Stimulated activated naive CD8-positive, alpha-beta T cell treated with anti-CD3 and anti-CD28 coated beads, Interleukin-15, amount 100 ng/mL, for 72 hours (primary cell): ENCODE measurements around the gene GALNT2.

Source experiments
- ATAC-seq: fragments of 150-1000 bp; cut with Tn5 transposase; 2 replicates; pipeline ENCODE4 v1.10.0; 2021; ENCODE audit warnings: mild to moderate bottlenecking, moderate library complexity
- DNase-seq, 2 donors: peaks; one replicate each; pipeline ENCODE4 v3.0.0; 2021 to 2022
- H3K27ac Mint-ChIP-seq, 2 donors: one replicate each; pipeline ENCODE4 v1.8.0; 2022; ENCODE audit warnings: mild to moderate bottlenecking in 2 of 2, mixed read lengths in 2 of 2, moderate library complexity in 2 of 2
- H3K27me3 Mint-ChIP-seq: one replicate; pipeline ENCODE4 v1.8.0; 2022; ENCODE audit warnings: mixed read lengths
- H3K4me1 Mint-ChIP-seq: one replicate; pipeline ENCODE4 v1.8.0; 2022; ENCODE audit warnings: mild to moderate bottlenecking, mixed read lengths
- H3K4me3 Mint-ChIP-seq, 2 donors: one replicate each; pipeline ENCODE4 v1.8.0; 2022; ENCODE audit warnings: mild to moderate bottlenecking in 2 of 2, mixed read lengths in 2 of 2, moderate library complexity in 1 of 2
- H3K9me3 Mint-ChIP-seq, 2 donors: one replicate each; pipeline ENCODE4 v1.8.0; 2022; ENCODE audit warnings: mixed read lengths in 2 of 2

The GALNT2 gene

DNA sequence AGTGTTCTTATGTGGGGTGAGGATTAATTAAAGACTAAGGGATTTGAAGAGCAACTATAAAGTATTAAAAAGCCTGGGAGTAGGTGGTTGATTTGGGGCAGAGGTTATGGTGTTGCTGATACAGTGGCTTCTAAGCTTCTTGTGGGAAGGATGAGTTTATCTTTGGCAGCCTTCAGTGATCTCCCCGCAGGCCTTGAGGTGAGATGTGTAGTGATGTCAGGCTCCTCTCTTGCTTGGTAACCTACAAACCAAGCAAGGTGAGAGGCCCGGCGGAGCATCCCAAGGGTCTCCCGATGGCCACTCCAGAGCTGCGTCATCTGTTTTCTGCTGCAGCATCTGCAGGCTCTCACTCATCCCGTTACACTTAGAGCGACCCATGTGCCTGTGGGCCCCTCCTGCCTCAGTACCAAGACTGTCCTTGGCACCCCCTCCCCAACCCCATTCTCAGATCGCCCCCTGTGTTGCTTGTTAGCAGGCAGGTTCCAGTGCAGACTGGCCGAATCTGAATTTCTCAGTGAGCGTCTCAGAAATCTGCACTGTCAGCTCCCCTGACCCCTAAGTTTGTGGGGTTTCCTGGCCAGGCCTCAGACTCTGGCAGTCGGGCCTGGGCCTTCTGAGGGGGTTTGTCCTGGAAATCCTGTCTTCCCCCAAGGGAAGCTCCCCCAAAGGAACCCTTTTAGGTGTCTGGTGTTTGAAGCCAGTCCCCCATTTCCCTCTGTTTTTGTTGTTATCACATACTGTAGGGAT lies 77.9 kb downstream of the GALNT2 start:
- Mint-ChIP-seq H3K4me3 (no peak overlapping the region), H3K27ac (peak overlapping the region in 1 of 2 donors; percentile 72), H3K4me1 (peaks cover 98% of the 10 kb centered on the region), H3K9me3 (no peaks in the 10 kb centered on the region), H3K27me3 (no peaks in the 10 kb centered on the region)
- no peak for DNase-seq
- ATAC-seq, result no peak

DNA sequence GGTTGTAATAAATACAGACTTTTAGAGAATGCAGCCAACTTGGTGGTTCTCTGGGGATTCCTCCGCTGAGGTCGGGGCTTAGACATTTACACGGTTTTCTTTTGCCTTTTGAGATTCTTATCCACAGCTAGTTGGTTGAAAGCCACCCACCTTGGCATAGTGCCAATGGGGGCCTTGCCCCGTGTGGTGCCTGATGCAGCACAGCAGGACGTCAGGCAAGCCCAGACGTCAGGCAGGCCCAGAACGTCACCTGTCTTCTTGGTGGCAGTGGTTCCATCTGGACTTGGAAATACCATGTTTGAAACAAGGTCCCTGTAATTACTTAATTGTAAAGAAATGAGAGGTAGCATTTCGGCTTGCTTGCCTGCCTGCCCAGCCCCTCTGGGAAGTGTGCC lies 78.5 kb downstream of the GALNT2 start:
- peaks cover 98% of the 10 kb centered on the region for H3K4me1 Mint-ChIP-seq
- no peak overlapping the region for H3K27ac Mint-ChIP-seq
- H3K9me3 Mint-ChIP-seq, result no peaks in the 10 kb centered on the region
- ATAC-seq (no peak), DNase-seq (no peak)
- no peak overlapping the region for H3K4me3 Mint-ChIP-seq
- H3K27me3 Mint-ChIP-seq, result no peaks in the 10 kb centered on the region

GRCh38 chr1:230145953-230146476 lies 79.0 kb downstream of the GALNT2 start:
- no peak overlapping the region for H3K4me3 Mint-ChIP-seq

GRCh38 chr1:230146709-230147108 lies 79.7 kb downstream of the GALNT2 start:
- DNase-seq (no peak), ATAC-seq (no peak)
- Mint-ChIP-seq H3K27ac (peak overlapping the region in 1 of 2 donors; percentile 19), H3K4me3 (no peak overlapping the region), H3K4me1 (peaks cover 97% of the 10 kb centered on the region), H3K9me3 (no peaks in the 10 kb centered on the region), H3K27me3 (no peaks in the 10 kb centered on the region)

More at GRCh38 chr1:230145953-230146476, 79.0 kb downstream of the GALNT2 start:
- no peak for DNase-seq
- Mint-ChIP-seq H3K27me3 (no peaks in the 10 kb centered on the region), H3K9me3 (no peaks in the 10 kb centered on the region), H3K4me1 (peaks cover 98% of the 10 kb centered on the region), H3K27ac (peak overlapping the region in 1 of 2 donors; percentile 81)
- no peak for ATAC-seq

DNA sequence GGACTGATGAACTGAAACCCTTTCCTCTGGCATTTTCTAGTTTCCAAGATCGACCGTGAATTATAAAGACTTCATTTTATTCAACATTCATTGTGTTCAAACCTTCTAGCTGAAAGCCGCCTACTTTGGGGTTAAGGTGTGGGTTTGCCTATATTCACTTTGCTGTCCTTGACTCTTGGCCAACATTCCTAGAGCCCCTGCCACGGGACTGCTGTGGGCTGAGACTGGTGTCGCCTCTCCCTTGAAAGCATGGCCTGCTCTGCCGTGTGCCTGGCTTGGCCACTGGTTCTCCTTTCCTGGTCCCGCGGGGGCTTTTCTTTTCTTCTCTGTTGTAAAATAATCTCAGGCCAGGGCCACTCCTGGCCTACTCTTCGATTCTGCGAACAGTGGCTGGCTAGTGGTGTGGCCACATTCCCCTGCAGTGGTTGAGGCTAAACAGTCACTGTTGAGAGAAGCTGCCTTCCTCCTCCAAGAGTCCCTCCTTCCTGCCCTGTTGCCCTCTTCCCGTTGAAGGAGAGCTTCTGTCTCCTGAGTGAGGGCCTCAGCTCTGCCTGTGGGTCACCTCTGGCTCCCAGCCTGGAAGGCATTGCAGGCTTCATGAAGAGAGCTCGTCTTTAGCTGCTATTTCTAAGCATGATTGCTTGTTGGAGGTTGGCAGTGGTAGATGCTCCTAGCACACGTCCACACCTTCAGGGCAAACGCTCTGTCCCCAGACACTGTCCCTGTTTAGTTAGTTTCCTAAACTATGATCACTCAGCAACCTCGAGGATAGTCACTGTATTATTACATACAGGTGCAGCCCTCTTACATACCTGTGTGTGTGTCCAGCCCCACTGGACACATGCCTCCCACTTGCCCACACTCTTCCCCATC lies 80.5 kb downstream of the GALNT2 start:
- Mint-ChIP-seq H3K27ac (peak overlapping the region; percentile 23 to 62), H3K4me1 (peaks cover 91% of the 10 kb centered on the region), H3K4me3 (no peak overlapping the region), H3K9me3 (no peaks in the 10 kb centered on the region), H3K27me3 (no peaks in the 10 kb centered on the region)
- DNase-seq (no peak), ATAC-seq (no peak)

- Mint-ChIP-seq H3K4me1 (peaks cover 87% of the 10 kb centered on the region), H3K27ac (no peak overlapping the region), H3K27me3 (no peaks in the 10 kb centered on the region), H3K9me3 (no peaks in the 10 kb centered on the region), H3K4me3 (no peak overlapping the region)
- ATAC-seq (no peak), DNase-seq (no peak)
Measured at GRCh38 chr1:230148126-230148652, 81.2 kb downstream of the GALNT2 start.

DNA sequence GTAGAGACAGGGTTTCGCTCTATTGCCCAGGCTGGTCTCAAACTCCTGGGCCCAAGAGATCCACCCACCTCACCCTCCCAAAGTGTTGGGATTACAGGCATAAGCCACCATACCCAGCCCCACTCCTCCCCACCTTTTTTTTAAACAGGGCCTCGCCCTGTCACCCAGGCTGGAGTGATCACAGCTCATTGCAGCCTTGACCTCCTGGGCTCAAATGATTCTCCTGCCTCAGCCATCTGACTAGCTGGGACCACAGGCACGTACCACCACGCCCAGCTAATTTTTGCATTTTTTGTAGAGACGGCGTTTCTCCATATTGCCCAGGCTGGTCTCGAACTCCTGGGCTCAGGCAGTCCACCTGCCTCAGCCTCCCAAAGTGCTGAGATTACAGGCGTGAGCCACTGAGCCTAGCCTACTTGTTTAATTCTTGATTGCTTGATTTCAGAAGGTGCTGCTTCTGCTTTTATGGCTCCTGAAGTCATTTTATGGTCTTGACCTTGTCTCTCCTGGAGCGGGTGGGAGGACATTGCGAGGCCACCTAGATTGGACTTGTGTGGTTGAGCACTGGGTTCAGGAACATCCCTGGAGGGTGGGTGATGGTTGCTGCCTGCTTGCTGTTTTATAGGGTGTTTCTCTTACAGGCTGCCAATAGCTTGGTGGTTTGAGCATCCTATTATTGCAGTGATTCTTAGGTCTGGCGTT lies 81.9 kb downstream of the GALNT2 start:
- Mint-ChIP-seq H3K27ac (no peak overlapping the region), H3K4me3 (no peak overlapping the region)
- no peak for DNase-seq

GRCh38 chr1:230149751-230150584 lies 82.9 kb downstream of the GALNT2 start:
- H3K4me3 Mint-ChIP-seq, result peak overlapping the region; percentile 29 to 60

More for the DNA sequence above, 81.9 kb downstream of the GALNT2 start:
- H3K27me3 Mint-ChIP-seq, result no peaks in the 10 kb centered on the region
- no peak for ATAC-seq
- H3K9me3 Mint-ChIP-seq, result no peaks in the 10 kb centered on the region
- peaks cover 87% of the 10 kb centered on the region for H3K4me1 Mint-ChIP-seq

DNA sequence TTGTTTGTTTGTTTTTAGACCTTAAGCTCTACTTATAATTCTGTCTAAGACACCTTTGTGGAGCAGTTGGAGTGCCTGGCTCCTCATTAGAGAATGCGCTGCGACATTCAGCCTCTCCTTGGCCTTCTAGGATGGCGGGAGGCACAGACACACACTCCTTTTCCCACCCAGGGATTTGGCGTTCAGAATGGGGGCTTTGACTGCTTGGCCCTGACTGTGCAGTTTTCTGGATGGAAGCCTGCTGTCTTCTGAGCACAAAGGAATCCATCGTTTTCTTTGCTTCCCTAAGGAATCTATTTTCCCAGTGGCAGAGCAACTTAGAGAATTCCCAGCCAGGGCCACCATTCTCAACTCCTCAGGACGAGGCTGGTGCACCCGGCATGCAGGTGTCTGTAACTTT lies 83.6 kb downstream of the GALNT2 start:
- H3K4me1 Mint-ChIP-seq, result peaks cover 76% of the 10 kb centered on the region
- peak overlapping the region in 1 of 2 donors; percentile 60 for H3K4me3 Mint-ChIP-seq
- H3K27ac Mint-ChIP-seq, result no peak overlapping the region
- no peaks in the 10 kb centered on the region for H3K27me3 Mint-ChIP-seq
- no peak for ATAC-seq
- DNase-seq, result no peak
- H3K9me3 Mint-ChIP-seq, result no peaks in the 10 kb centered on the region

More at GRCh38 chr1:230149751-230150584, 82.9 kb downstream of the GALNT2 start:
- Mint-ChIP-seq H3K27me3 (no peaks in the 10 kb centered on the region), H3K27ac (no peak overlapping the region), H3K9me3 (no peaks in the 10 kb centered on the region), H3K4me1 (peaks cover 78% of the 10 kb centered on the region)
- DNase-seq (no peak), ATAC-seq (peak; percentile 40)

DNA sequence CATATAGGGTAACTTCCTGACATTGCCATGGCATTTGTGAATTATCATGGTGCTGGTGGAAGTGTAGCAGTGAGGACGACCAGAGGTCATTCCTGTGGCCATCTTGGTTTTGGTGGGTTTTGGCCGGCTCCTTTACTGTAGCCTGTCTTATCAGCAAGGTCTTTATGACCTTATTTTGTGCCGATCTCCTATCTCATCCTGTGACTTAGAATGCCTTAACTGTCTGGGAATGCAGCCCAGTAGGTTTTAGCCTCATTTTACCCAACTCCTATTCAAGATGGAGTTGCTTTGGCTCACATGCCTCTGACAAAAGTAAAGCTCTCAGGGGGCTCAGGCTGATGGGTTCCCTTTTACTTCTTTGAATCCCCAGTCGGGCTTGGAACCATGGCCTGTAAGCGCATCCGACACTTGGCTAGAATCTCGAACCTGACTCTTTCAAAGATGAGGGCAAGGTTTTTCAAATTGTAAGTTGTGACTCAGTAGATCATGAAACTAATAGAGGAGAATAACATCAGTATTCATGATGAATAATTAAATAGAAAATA lies 85.0 kb downstream of the GALNT2 start:
- no peak for DNase-seq
- H3K27ac Mint-ChIP-seq, result no peak overlapping the region
- H3K4me1 Mint-ChIP-seq, result peaks cover 75% of the 10 kb centered on the region
- no peak for ATAC-seq
- H3K4me3 Mint-ChIP-seq, result no peak overlapping the region
- no peaks in the 10 kb centered on the region for H3K9me3 Mint-ChIP-seq
- no peaks in the 10 kb centered on the region for H3K27me3 Mint-ChIP-seq

DNA sequence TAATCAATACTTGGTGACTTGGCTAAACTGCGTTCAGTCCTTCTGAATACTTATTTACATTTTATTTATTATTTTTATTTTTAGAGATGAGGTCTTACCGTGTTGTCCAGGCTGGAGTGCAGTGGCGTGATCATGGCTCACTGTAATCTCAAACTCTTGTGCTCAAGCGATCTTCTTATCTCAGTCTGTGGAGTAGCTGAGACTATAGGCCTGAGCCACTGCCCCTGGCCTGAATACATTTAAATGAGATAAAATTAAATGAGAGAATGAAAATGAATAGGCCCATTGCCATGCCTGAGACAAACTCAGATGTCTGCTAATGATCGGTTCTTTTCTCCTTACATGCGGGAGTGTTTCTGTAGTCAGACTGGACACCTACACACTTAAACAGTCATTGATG lies 86.0 kb downstream of the GALNT2 start:
- H3K9me3 Mint-ChIP-seq, result no peaks in the 10 kb centered on the region
- no peak for DNase-seq
- no peak for ATAC-seq
- H3K4me3 Mint-ChIP-seq, result no peak overlapping the region
- no peak overlapping the region for H3K27ac Mint-ChIP-seq
- H3K27me3 Mint-ChIP-seq, result no peaks in the 10 kb centered on the region
- peaks cover 73% of the 10 kb centered on the region for H3K4me1 Mint-ChIP-seq

GRCh38 chr1:230153641-230154296 lies 86.7 kb downstream of the GALNT2 start:
- Mint-ChIP-seq H3K27ac (no peak overlapping the region), H3K4me3 (no peak overlapping the region), H3K9me3 (no peaks in the 10 kb centered on the region), H3K4me1 (peaks cover 68% of the 10 kb centered on the region), H3K27me3 (no peaks in the 10 kb centered on the region)
- DNase-seq (no peak), ATAC-seq (no peak)

- ATAC-seq, result no peak
Measured at GRCh38 chr1:230155021-230155420, 88.0 kb downstream of the GALNT2 start.

GRCh38 chr1:230156068-230156467 lies 89.0 kb downstream of the GALNT2 start:
- DNase-seq (no peak), ATAC-seq (no peak)
- no peak overlapping the region for H3K4me3 Mint-ChIP-seq
- no peak overlapping the region for H3K27ac Mint-ChIP-seq
- H3K27me3 Mint-ChIP-seq, result no peaks in the 10 kb centered on the region
- peaks cover 59% of the 10 kb centered on the region for H3K4me1 Mint-ChIP-seq
- H3K9me3 Mint-ChIP-seq, result no peaks in the 10 kb centered on the region

More at GRCh38 chr1:230155021-230155420, 88.0 kb downstream of the GALNT2 start:
- H3K9me3 Mint-ChIP-seq, result no peaks in the 10 kb centered on the region
- peaks cover 64% of the 10 kb centered on the region for H3K4me1 Mint-ChIP-seq
- no peak overlapping the region for H3K4me3 Mint-ChIP-seq
- no peaks in the 10 kb centered on the region for H3K27me3 Mint-ChIP-seq
- DNase-seq, result no peak
- peak overlapping the region in 1 of 2 donors; percentile 4 for H3K27ac Mint-ChIP-seq
